ENCODE data around the gene PEDS1. TPM values are rescaled to one million over a fixed set of nuclear protein-coding genes. Genes with fewer than 3 reads are reported as not detected.

PEDS1 gene
- total and polyA plus RNA-seq, 2 of the 13 experiments (the other 11 are each of a cell fraction or from before 2014, with no cell fraction given) = 30.5 to 93.9 TPM

DNA sequence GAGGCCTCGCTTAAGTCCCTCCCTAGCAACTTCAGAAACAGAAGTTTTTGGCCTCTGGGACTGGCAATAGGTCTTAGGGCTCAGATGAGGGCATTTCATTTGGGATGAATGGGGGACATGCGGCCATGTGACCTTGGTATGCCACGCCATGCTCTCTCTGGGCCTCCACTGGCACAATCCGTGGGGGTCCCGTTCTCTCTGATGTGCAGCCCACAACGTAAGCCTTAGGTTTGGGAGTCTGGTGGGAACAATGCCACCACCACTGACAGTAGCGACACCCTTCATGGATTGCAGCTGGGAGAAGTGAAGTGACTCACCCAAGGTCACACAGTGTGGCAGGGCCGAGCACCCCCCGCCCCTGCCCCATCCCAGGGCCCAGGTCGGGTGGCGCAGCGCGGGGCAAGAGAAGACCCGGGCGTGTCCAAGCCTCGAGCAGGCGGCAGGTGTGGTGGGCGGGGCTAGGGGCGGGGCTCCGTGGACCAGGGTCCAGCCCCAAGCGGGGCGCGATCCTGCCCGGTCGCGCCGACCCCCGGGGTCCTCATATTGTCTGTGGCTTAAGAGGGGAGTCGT lies 36.2 kb upstream of the PEDS1 start (continued):
- 0 out of 2 replicates have a peak, but pooled peaks have one; percentile 50 for TF ChIP-seq ZC3H13 (CRISPR knock-in tag; IDR thresholded peaks at IDR 0.05)
- TF ChIP-seq ISL2 (CRISPR knock-in tag; IDR thresholded peaks at IDR 0.05) = peak; percentile 51; the same call in 1 of the 2 replicates
- TF ChIP-seq, protein P1, sequence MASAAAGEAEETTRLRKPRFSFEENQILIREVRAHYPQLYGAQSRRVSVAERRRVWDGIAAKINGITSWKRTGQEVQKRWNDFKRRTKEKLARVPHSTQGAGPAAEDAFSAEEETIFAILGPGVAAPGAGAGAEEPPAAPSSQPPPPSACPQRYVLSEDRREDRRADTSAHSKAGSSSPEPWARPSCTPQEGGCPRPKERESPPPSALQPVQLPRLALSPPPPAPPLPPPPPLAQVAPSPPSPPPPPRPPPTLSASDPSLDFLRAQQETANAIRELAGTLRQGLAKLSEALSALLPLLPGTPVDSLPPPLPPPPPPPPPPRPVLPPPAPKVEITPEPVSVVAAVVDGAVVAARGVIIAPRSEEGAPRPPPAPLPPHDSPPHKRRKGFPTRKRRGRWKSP (CRISPR knock-in tag; IDR thresholded peaks at IDR 0.05) = peak; percentile 66; the same call in 1 of the 2 replicates
- TF ChIP-seq, protein P2, sequence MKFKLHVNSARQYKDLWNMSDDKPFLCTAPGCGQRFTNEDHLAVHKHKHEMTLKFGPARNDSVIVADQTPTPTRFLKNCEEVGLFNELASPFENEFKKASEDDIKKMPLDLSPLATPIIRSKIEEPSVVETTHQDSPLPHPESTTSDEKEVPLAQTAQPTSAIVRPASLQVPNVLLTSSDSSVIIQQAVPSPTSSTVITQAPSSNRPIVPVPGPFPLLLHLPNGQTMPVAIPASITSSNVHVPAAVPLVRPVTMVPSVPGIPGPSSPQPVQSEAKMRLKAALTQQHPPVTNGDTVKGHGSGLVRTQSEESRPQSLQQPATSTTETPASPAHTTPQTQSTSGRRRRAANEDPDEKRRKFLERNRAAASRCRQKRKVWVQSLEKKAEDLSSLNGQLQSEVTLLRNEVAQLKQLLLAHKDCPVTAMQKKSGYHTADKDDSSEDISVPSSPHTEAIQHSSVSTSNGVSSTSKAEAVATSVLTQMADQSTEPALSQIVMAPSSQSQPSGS (CRISPR knock-in tag; IDR thresholded peaks at IDR 0.05) = no peak
- no peak for TF ChIP-seq ZFYVE20 (CRISPR knock-in tag; IDR thresholded peaks at IDR 0.05; ENCODE audit: borderline replicate concordance, low read depth)
- TF ChIP-seq SYNCRIP (IDR thresholded peaks at IDR 0.05; ENCODE audit: insufficient read depth, low read depth, low read length) = no peak
- no peak for TF ChIP-seq PLRG1 (conservative IDR thresholded peaks at IDR 0.05)
- peak; percentile 70 for TF ChIP-seq ZNF234 (CRISPR knock-in tag; conservative IDR thresholded peaks at IDR 0.05)
- TF ChIP-seq ZNF205 (CRISPR knock-in tag; IDR thresholded peaks at IDR 0.05) = no peak
- TF ChIP-seq ZNF547 (CRISPR knock-in tag; IDR thresholded peaks at IDR 0.05) = no peak
- 0 out of 2 replicates have a peak, but pooled peaks have one; percentile 44 for TF ChIP-seq ZNF644 (CRISPR knock-in tag; IDR thresholded peaks at IDR 0.05; ENCODE audit: low read depth)
- TF ChIP-seq BORCS8-MEF2B (CRISPR knock-in tag; IDR thresholded peaks at IDR 0.05) = no peak
- TF ChIP-seq, protein P3, sequence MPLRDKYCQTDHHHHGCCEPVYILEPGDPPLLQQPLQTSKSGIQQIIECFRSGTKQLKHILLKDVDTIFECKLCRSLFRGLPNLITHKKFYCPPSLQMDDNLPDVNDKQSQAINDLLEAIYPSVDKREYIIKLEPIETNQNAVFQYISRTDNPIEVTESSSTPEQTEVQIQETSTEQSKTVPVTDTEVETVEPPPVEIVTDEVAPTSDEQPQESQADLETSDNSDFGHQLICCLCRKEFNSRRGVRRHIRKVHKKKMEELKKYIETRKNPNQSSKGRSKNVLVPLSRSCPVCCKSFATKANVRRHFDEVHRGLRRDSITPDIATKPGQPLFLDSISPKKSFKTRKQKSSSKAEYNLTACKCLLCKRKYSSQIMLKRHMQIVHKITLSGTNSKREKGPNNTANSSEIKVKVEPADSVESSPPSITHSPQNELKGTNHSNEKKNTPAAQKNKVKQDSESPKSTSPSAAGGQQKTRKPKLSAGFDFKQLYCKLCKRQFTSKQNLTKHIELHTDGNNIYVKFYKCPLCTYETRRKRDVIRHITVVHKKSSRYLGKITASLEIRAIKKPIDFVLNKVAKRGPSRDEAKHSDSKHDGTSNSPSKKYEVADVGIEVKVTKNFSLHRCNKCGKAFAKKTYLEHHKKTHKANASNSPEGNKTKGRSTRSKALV (CRISPR knock-in tag; IDR thresholded peaks at IDR 0.05) = peak; percentile 54; the same call in 1 of the 2 replicates
- TF ChIP-seq HNRNPLL (IDR thresholded peaks at IDR 0.05; ENCODE audit: low read depth, low read length, poor library complexity, severe bottlenecking) = no peak
- peak; percentile 62 for TF ChIP-seq TAF15 (IDR thresholded peaks at IDR 0.05; ENCODE audit: low read depth, low read length, poor library complexity, severe bottlenecking)
- TF ChIP-seq SRSF4 (IDR thresholded peaks at IDR 0.05; ENCODE audit: low read depth, low read length, poor library complexity, severe bottlenecking) = no peak
- TF ChIP-seq KLF9 (CRISPR knock-in tag; IDR thresholded peaks at IDR 0.05; ENCODE audit: low read depth) = no peak
- no peak for TF ChIP-seq RELA (CRISPR knock-in tag; IDR thresholded peaks at IDR 0.05)
- TF ChIP-seq, protein P4, sequence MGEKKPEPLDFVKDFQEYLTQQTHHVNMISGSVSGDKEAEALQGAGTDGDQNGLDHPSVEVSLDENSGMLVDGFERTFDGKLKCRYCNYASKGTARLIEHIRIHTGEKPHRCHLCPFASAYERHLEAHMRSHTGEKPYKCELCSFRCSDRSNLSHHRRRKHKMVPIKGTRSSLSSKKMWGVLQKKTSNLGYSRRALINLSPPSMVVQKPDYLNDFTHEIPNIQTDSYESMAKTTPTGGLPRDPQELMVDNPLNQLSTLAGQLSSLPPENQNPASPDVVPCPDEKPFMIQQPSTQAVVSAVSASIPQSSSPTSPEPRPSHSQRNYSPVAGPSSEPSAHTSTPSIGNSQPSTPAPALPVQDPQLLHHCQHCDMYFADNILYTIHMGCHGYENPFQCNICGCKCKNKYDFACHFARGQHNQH (CRISPR knock-in tag; IDR thresholded peaks at IDR 0.05) = no peak
- peak; percentile 24 for TF ChIP-seq SP2 (CRISPR knock-in tag; IDR thresholded peaks at IDR 0.05)
- TF ChIP-seq ZNF720 (CRISPR knock-in tag; IDR thresholded peaks at IDR 0.05) = peak; percentile 6; the same call in 1 of the 2 replicates
- TF ChIP-seq ZNF772 (CRISPR knock-in tag; IDR thresholded peaks at IDR 0.05) = no peak
- TF ChIP-seq ZNF616 (CRISPR knock-in tag; IDR thresholded peaks at IDR 0.05; ENCODE audit: low read depth) = no peak
- no peak; the same call in 1 of the 2 replicates for TF ChIP-seq ZNF12 (CRISPR knock-in tag; IDR thresholded peaks at IDR 0.05)
- TF ChIP-seq ZNF780A (CRISPR knock-in tag; IDR thresholded peaks at IDR 0.05) = no peak
- TF ChIP-seq, protein P5, sequence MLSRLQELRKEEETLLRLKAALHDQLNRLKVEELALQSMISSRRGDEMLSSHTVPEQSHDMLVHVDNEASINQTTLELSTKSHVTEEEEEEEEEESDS (CRISPR knock-in tag; IDR thresholded peaks at IDR 0.05; ENCODE audit: borderline replicate concordance) = peak; percentile 36; the same call in 1 of the 2 replicates
- no peak for TF ChIP-seq ATF1 (CRISPR knock-in tag; IDR thresholded peaks at IDR 0.05)

Data from HepG2 (cell line).